ENCODE measurements around the gene MRTFA. TPM values are rescaled to one million over a fixed set of nuclear protein-coding genes. Genes with fewer than 3 reads are reported as not detected.

The MRTFA gene
- total and polyA plus RNA-seq, 2 of the 13 experiments (the other 11 are each of a cell fraction or from before 2014, with no cell fraction given): 2.4 to 8.2 TPM

GRCh38 chr22:40651563-40652501 lies 15.3 kb upstream of the MRTFA start (continued):
- TF ChIP-seq, protein P1, sequence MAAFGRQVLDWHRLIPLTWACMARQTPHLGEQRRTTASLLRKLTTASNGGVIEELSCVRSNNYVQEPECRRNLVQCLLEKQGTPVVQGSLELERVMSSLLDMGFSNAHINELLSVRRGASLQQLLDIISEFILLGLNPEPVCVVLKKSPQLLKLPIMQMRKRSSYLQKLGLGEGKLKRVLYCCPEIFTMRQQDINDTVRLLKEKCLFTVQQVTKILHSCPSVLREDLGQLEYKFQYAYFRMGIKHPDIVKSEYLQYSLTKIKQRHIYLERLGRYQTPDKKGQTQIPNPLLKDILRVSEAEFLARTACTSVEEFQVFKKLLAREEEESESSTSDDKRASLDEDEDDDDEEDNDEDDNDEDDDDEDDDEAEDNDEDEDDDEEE (CRISPR knock-in tag; IDR thresholded peaks at IDR 0.05): no peak; the same call in 1 of the 2 replicates
- TF ChIP-seq STAT5B (CRISPR knock-in tag; IDR thresholded peaks at IDR 0.05): no peak
- peak; percentile 31; the same call in 1 of the 2 replicates for TF ChIP-seq ZNF34 (CRISPR knock-in tag; IDR thresholded peaks at IDR 0.05; ENCODE audit: borderline replicate concordance)
- no peak for TF ChIP-seq RBM22 (optimal IDR thresholded peaks at IDR 0.05; ENCODE audit: low read length)
- TF ChIP-seq, protein P2, sequence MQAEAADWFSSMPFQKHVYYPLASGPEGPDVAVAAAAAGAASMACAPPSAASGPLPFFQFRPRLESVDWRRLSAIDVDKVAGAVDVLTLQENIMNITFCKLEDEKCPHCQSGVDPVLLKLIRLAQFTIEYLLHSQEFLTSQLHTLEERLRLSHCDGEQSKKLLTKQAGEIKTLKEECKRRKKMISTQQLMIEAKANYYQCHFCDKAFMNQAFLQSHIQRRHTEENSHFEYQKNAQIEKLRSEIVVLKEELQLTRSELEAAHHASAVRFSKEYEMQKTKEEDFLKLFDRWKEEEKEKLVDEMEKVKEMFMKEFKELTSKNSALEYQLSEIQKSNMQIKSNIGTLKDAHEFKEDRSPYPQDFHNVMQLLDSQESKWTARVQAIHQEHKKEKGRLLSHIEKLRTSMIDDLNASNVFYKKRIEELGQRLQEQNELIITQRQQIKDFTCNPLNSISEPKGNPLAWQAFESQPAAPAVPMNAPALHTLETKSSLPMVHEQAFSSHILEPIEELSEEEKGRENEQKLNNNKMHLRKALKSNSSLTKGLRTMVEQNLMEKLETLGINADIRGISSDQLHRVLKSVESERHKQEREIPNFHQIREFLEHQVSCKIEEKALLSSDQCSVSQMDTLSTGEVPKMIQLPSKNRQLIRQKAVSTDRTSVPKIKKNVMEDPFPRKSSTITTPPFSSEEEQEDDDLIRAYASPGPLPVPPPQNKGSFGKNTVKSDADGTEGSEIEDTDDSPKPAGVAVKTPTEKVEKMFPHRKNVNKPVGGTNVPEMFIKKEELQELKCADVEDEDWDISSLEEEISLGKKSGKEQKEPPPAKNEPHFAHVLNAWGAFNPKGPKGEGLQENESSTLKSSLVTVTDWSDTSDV (CRISPR knock-in tag; IDR thresholded peaks at IDR 0.05): no peak
- TF ChIP-seq NR1H2 (CRISPR knock-in tag; IDR thresholded peaks at IDR 0.05; ENCODE audit: borderline replicate concordance, low read depth): no peak
- TF ChIP-seq ATF7-NPFF (CRISPR knock-in tag; IDR thresholded peaks at IDR 0.05; ENCODE audit: low read depth): no peak
- no peak for TF ChIP-seq ZNF20 (CRISPR knock-in tag; IDR thresholded peaks at IDR 0.05)
- TF ChIP-seq TBP (CRISPR knock-in tag; IDR thresholded peaks at IDR 0.05): no peak
- no peak for TF ChIP-seq EP300 (IDR thresholded peaks at IDR 0.05; ENCODE audit: low read depth in 2 of 2, low read length in 2 of 2)
- TF ChIP-seq EP300 (CRISPR knock-in tag; IDR thresholded peaks at IDR 0.05; ENCODE audit: borderline replicate concordance): no peak; the same call in 1 of the 2 replicates
- TF ChIP-seq, protein P3, sequence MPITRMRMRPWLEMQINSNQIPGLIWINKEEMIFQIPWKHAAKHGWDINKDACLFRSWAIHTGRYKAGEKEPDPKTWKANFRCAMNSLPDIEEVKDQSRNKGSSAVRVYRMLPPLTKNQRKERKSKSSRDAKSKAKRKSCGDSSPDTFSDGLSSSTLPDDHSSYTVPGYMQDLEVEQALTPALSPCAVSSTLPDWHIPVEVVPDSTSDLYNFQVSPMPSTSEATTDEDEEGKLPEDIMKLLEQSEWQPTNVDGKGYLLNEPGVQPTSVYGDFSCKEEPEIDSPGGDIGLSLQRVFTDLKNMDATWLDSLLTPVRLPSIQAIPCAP (CRISPR knock-in tag; IDR thresholded peaks at IDR 0.05; ENCODE audit: low read depth): no peak
- TF ChIP-seq CENPT (CRISPR knock-in tag; IDR thresholded peaks at IDR 0.05; ENCODE audit: low read depth): peak; percentile 73; the same call in 1 of the 2 replicates
- TF ChIP-seq ZNF761 (CRISPR knock-in tag; conservative IDR thresholded peaks at IDR 0.05): peak; percentile 44; the same call in 1 of the 2 replicates
- TF ChIP-seq ZNF839 (CRISPR knock-in tag; IDR thresholded peaks at IDR 0.05; ENCODE audit: borderline replicate concordance): no peak
- TF ChIP-seq HNF4G (IDR thresholded peaks at IDR 0.05; ENCODE audit: borderline replicate concordance, low read depth, low read length): no peak
- no peak for TF ChIP-seq HNF4G (CRISPR knock-in tag; IDR thresholded peaks at IDR 0.05; ENCODE audit: borderline replicate concordance, low read depth)
- no peak for TF ChIP-seq CBX2 (IDR thresholded peaks at IDR 0.05; ENCODE audit: low read depth, low read length)
- no peak for TF ChIP-seq CBX2 (CRISPR knock-in tag; IDR thresholded peaks at IDR 0.05; ENCODE audit: low read depth)
- 0 out of 2 replicates have a peak, but pooled peaks have one; percentile 44 for TF ChIP-seq SPEN (CRISPR knock-in tag; IDR thresholded peaks at IDR 0.05; ENCODE audit: low read depth)
- peak; percentile 58; the same call in 1 of the 2 replicates for TF ChIP-seq ZNF317 (CRISPR knock-in tag; IDR thresholded peaks at IDR 0.05)
- TF ChIP-seq, protein P4, sequence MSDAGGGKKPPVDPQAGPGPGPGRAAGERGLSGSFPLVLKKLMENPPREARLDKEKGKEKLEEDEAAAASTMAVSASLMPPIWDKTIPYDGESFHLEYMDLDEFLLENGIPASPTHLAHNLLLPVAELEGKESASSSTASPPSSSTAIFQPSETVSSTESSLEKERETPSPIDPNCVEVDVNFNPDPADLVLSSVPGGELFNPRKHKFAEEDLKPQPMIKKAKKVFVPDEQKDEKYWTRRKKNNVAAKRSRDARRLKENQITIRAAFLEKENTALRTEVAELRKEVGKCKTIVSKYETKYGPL (CRISPR knock-in tag; IDR thresholded peaks at IDR 0.05): no peak
- TF ChIP-seq, protein P5, sequence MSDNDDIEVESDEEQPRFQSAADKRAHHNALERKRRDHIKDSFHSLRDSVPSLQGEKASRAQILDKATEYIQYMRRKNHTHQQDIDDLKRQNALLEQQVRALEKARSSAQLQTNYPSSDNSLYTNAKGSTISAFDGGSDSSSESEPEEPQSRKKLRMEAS (IDR thresholded peaks at IDR 0.05): peak; percentile 85
- TF ChIP-seq ZFY (CRISPR knock-in tag; IDR thresholded peaks at IDR 0.05): peak; percentile 77

Measured in HepG2 (cell line).